DOHH2 (cell line): ENCODE data around the gene ZNF536.

Experiments used
- H3F3A ChIP-seq: fragments of 200-600 bp; sonication (generic), shearing (Covaris generic); 2 replicates; pipeline ENCODE4 v1.6.0; 2016; ENCODE audit warnings: antibody characterized with exemption, mild to moderate bottlenecking; ENCODE audit not compliant: control insufficient read depth, insufficient read depth
- H3K27ac ChIP-seq: fragments of 200-600 bp; sonication (generic); 2 replicates; pipeline ENCODE4 v1.5.1; 2014; ENCODE audit warnings: low read depth, mild to moderate bottlenecking, low read length, moderate library complexity
- H3K27me3 ChIP-seq: fragments of 200-600 bp; sonication (generic); 2 replicates; pipeline ENCODE4 v1.6.1; 2014; ENCODE audit warnings: mild to moderate bottlenecking, low read length, mixed read lengths; ENCODE audit not compliant: control insufficient read depth
- H3K36me3 ChIP-seq: fragments of 200-600 bp; sonication (generic); 2 replicates; pipeline ENCODE4 v1.6.1; 2014; ENCODE audit warnings: mild to moderate bottlenecking, low read length, moderate library complexity, mixed read lengths; ENCODE audit not compliant: control insufficient read depth
- H3K4me1 ChIP-seq: fragments of 200-600 bp; sonication (generic); 2 replicates; pipeline ENCODE4 v1.6.1; 2014; ENCODE audit warnings: mild to moderate bottlenecking, low read length, mixed read lengths; ENCODE audit not compliant: control insufficient read depth
- H3K4me2 ChIP-seq: fragments of 200-600 bp; sonication (generic); 2 replicates; pipeline ENCODE4 v1.6.0; 2014; ENCODE audit warnings: mild to moderate bottlenecking, low read length, moderate library complexity
- H3K4me3 ChIP-seq: fragments of 200-600 bp; sonication (generic); 2 replicates; pipeline ENCODE4 v1.5.1; 2014; ENCODE audit warnings: mild to moderate bottlenecking, low read length, mixed read lengths
- H3K79me2 ChIP-seq: fragments of 200-600 bp; sonication (generic); 2 replicates; pipeline ENCODE4 v1.6.1; 2014; ENCODE audit warnings: mild to moderate bottlenecking, low read length, mixed read lengths; ENCODE audit not compliant: control insufficient read depth
- H3K9me2 ChIP-seq: fragments of 200-600 bp; sonication (generic); replicated peaks from 2 replicates; pipeline ENCODE4 v1.6.1; 2014; ENCODE audit warnings: mild to moderate bottlenecking, low read length, mixed read lengths; ENCODE audit not compliant: control insufficient read depth
- H3K9me3 ChIP-seq: fragments of 200-600 bp; sonication (generic); 2 replicates; pipeline ENCODE4 v1.6.1; 2014; ENCODE audit warnings: antibody characterized with exemption, low read length, mixed read lengths; ENCODE audit not compliant: control insufficient read depth, insufficient read depth
- H4K20me1 ChIP-seq: fragments of 200-600 bp; sonication (generic); 2 replicates; pipeline ENCODE4 v1.6.0; 2014; ENCODE audit warnings: low read depth, mild to moderate bottlenecking, antibody characterized with exemption, low read length, moderate library complexity; ENCODE audit not compliant: control insufficient read depth, insufficient read depth
- EZH2phosphoT487 ChIP-seq: fragments of 200-600 bp; sonication (generic); IDR thresholded peaks from 2 replicates; pipeline ENCODE4 v1.6.1; 2017; ENCODE audit warnings: borderline replicate concordance, mild to moderate bottlenecking, antibody characterized with exemption, low read length, moderate library complexity, mixed read lengths
- TF ChIP-seq, protein P1 (sequence below): fragments of 200-600 bp; sonication (generic); IDR thresholded peaks from one replicate; pipeline ENCODE4 v1.5.1; 2014; ENCODE audit warnings: antibody characterized with exemption, mild to moderate bottlenecking, low read depth, low read length; ENCODE audit not compliant: poor library complexity, severe bottlenecking

The ZNF536 gene

GRCh38 chr19:30498707-30499106 lies 126.5 kb downstream of the ZNF536 start:
- TF ChIP-seq, protein P1, sequence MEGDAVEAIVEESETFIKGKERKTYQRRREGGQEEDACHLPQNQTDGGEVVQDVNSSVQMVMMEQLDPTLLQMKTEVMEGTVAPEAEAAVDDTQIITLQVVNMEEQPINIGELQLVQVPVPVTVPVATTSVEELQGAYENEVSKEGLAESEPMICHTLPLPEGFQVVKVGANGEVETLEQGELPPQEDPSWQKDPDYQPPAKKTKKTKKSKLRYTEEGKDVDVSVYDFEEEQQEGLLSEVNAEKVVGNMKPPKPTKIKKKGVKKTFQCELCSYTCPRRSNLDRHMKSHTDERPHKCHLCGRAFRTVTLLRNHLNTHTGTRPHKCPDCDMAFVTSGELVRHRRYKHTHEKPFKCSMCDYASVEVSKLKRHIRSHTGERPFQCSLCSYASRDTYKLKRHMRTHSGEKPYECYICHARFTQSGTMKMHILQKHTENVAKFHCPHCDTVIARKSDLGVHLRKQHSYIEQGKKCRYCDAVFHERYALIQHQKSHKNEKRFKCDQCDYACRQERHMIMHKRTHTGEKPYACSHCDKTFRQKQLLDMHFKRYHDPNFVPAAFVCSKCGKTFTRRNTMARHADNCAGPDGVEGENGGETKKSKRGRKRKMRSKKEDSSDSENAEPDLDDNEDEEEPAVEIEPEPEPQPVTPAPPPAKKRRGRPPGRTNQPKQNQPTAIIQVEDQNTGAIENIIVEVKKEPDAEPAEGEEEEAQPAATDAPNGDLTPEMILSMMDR, result no peak
- TF ChIP-seq EZH2phosphoT487, result no peak
- H4K20me1 ChIP-seq, result no peaks in the 10 kb centered on the region
- H3K4me3 ChIP-seq, result no peak overlapping the region
- H3K9me3 ChIP-seq, result no peaks in the 10 kb centered on the region
- no peaks in the 10 kb centered on the region for H3K9me2 ChIP-seq
- H3K36me3 ChIP-seq, result no peaks in the 10 kb centered on the region
- no peaks in the 10 kb centered on the region for H3K79me2 ChIP-seq
- no peak overlapping the region for H3K27ac ChIP-seq
- no peaks in the 10 kb centered on the region for H3F3A ChIP-seq
- H3K4me2 ChIP-seq, result no peak overlapping the region
- H3K27me3 ChIP-seq, result no peaks in the 10 kb centered on the region
- H3K4me1 ChIP-seq, result no peaks in the 10 kb centered on the region

DNA sequence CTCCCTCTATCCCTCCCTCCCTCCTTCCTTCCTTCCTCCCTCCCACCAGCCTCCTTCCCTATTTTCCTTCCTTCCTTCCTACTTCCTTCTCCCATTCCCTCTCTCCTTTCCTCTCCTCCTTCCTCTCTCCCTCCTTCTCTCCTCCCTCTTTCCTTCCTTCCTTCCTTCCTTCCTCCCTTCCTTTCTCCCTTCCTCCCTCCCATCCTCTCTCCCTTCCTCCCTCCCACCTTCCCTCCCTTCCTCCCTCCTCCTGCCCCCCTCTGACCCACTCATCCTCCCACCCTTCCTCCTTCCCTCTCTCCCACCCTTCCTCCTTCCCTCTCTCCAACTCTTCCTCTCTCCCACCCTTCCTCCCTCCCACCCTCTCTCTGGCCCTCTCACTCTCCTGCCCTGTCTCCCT lies 132.1 kb downstream of the ZNF536 start:
- H3K4me2 ChIP-seq, result no peak overlapping the region
- no peaks in the 10 kb centered on the region for H3F3A ChIP-seq
- no peaks in the 10 kb centered on the region for H3K79me2 ChIP-seq
- H3K9me2 ChIP-seq, result no peaks in the 10 kb centered on the region
- H4K20me1 ChIP-seq, result no peaks in the 10 kb centered on the region
- H3K4me3 ChIP-seq, result no peak overlapping the region
- H3K4me1 ChIP-seq, result no peaks in the 10 kb centered on the region
- H3K9me3 ChIP-seq, result no peaks in the 10 kb centered on the region
- H3K27ac ChIP-seq, result no peak overlapping the region
- no peak for TF ChIP-seq EZH2phosphoT487
- TF ChIP-seq, protein P1, result no peak
- H3K27me3 ChIP-seq, result no peaks in the 10 kb centered on the region
- H3K36me3 ChIP-seq, result no peaks in the 10 kb centered on the region

DNA sequence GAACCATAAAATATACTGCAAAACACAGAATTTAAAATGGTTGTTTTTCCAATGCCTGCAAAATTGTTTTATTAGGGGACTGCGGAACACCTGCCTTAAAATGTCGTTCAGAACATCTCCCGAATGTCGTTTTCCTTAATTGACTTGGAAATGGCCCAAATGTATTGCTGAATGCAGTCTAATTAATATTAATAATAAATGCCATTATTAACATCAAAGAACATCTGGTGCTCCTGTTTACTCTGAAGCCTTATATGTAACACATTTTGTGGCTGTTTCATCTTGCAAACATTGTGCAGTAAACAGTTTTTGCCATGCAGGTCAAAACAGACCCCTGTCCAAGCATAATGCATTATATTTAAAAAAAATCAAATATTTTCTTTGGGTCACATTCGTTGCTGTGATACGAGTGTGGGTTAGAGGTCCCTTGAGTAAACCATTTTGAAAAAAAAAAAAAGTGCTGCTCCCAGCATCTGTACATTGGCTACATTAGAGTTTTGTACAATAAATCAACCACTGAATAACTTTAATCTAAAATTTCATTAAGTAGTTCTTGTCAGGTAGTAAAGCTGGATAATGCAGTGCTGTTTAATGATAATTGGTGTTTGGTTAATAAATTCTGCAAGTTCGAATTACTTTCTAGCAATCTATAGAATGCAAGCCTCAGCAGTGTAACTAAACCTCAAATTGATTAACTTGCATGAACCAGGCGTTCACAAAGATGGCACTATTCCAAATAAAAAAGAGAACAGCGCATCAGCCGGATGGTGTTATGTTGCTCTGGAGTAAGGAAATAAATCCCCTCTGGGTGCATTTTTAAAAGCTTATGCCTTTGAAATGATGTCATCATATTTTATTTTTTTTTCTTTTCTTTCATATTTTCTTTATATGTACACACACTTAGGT lies 140.2 kb downstream of the ZNF536 start:
- no peaks in the 10 kb centered on the region for H3F3A ChIP-seq
- H3K4me2 ChIP-seq, result no peak overlapping the region
- H3K9me2 ChIP-seq, result no peaks in the 10 kb centered on the region
- no peaks in the 10 kb centered on the region for H3K9me3 ChIP-seq
- no peaks in the 10 kb centered on the region for H4K20me1 ChIP-seq
- H3K36me3 ChIP-seq, result no peaks in the 10 kb centered on the region
- no peaks in the 10 kb centered on the region for H3K27me3 ChIP-seq
- no peak overlapping the region for H3K27ac ChIP-seq
- no peaks in the 10 kb centered on the region for H3K79me2 ChIP-seq
- no peak overlapping the region for H3K4me3 ChIP-seq
- H3K4me1 ChIP-seq, result no peaks in the 10 kb centered on the region
- TF ChIP-seq, protein P1, result no peak
- no peak for TF ChIP-seq EZH2phosphoT487
